Stimulated activated CD4-positive, alpha-beta T cell treated with anti-CD3 and anti-CD28 coated beads, Interleukin-12 subunit alpha, Interleukin-12 subunit beta, amount 100 ng/mL, for 24 hours (primary cell): ENCODE results near the gene HMCES.
"Not testable (repeated sequence)": the region's sequence is repeated elsewhere in the genome, so short reads cannot be mapped to it uniquely, and the experiment has no call there.

ENCODE experiments used
- DNase-seq, 2 experiments: peaks; one replicate each; pipeline ENCODE4 v3.0.0-alpha.2; 2020; ENCODE audit warnings: low read depth in 2 of 2

The HMCES gene

DNA sequence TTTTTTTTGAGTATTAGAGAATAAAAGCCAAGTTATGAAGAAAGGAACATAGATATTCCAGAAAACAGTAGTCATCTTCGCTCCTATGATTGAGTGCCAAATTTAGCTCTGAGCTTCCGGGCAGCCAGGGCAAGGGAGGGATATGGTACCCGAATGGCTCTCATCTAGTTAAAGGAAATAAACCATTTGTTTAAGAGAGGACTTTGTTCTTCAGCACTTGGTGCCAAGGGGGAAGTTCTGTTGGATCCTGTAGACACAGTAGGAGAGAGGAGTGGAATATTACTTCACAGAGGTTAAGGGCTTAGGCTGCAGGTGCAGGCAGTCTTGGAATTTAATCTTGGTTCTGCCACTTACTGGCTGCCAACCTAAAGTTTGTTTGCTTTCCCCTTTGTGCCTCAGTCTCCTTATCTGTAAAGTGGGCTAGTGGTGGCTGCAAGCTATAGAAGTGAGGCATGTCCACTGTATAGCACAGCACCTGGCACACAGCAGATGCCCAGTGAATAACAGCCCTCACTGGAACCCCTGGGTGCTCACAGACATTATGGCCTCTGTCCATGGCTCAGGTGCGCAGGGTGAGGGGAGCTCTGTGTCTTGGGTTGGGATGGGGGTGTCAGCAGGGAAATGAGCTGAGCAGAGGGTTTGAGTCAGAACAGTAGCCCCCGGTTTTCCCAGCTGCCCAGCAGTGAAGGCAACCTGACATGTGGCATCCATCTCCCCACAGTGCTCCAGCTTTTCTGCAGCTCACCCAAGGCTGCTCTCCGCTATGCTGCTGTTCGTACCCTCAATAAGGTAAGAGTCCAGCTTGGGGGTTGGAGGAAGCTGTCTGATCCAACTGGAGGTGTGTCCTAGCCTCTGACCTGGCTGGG, 18.8 kb upstream of the HMCES start:
- no peak for DNase-seq

- DNase-seq, result no peak
Observed at GRCh38 chr3:129260606-129261005, 18.1 kb upstream of the HMCES start.

DNA sequence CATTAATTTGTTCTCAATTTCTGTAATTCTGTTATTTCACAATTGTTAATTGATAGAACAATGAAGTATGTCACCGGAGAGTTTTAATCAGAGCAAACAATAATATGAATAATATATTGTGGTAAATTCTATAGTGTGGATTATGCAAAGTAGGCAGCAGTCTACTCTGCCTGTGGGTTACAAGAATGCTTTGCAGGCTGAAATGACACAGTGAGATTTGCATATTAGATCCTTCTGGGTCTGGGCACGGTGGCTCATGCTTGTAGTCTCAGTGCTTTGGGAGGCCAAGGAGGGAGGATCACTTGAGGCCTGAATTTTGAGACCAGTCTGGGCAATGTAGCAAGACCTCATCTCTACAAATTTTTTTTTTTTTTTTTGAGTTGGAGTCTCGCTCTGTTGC, 16.8 kb upstream of the HMCES start:
- no peak for DNase-seq

DNA sequence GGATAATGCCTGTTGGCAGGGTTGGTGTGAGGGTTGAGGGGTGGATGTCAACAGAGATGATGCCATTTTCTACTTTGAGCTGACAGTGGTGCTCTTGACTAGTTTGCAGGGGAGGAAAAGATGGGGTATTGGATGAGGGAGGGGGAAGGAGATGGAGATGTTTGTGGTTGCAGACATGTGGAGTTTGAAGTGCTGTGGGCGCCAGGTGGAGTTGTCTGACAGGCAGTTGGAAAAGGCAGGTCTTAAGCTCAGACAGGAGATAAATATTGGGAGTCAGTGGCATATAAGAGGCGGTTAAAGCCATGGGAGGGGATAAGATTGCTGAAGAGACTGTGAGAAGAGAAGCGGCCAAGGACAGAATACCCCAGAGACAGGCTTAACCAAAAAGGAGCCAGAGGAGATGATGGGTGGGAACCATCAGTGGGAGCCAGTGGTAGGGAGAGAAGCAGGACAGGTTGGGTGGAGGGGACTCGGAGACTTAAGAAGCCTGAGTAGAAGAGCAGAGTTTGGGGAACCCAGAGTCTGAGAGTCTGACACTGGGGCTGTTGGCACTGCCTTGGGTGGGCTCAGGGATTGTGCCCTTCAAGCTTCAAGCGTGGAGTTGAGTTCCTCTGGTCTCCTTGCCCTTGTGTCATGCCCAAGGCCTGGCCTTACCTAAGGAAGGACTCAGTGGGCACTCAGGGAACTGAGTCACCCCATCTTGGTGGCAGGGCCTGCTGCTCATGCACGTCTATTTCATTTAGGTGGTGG, 15.3 kb upstream of the HMCES start:
- no peak for DNase-seq

- DNase-seq, result not testable (repeated sequence)
Observed at GRCh38 chr3:129264994-129265393, 13.7 kb upstream of the HMCES start.

DNA sequence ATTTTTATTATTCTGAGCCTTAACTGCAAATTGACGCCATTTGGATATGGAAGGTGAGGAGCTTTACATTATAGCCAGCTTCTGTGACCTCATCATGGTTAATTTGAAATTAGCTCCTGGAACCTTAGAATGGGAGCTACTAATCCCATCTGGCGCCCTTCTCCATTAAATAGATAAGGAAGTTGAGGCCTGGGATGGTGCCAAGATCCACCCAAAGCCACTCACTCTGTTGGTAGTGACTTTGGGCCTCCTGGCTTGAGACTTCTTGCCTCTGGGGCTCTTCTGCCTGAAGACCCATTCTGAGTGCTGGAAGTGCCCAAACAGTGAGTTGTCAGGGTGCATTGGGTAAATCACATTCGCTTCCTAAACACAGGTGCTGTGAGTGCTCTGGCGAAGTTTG, 12.0 kb upstream of the HMCES start:
- DNase-seq, result no peak

- DNase-seq, result no peak
Observed at GRCh38 chr3:129268396-129268795, 10.3 kb upstream of the HMCES start.

DNA sequence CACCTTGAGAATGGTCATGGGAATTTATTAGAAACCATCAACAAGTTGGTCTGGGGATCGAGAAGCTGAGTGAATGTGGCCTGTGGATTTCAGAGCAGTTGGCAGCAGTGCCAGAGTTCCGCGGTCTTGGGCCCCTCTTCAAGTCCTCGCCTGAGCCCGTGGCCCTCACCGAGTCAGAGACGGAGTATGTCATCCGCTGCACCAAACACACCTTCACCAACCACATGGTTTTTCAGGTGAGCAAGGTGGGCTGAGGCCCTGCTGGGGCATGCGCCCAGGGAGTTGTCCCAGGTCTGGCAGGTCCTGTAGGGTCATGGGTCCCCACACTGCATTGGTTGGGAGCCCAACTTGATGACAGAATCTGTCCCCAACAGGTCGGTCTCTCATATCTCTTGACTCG, 7.0 kb upstream of the HMCES start:
- DNase-seq, result no peak

- DNase-seq, result no peak
Observed at GRCh38 chr3:129276385-129276784, 2.3 kb upstream of the HMCES start.

DNA sequence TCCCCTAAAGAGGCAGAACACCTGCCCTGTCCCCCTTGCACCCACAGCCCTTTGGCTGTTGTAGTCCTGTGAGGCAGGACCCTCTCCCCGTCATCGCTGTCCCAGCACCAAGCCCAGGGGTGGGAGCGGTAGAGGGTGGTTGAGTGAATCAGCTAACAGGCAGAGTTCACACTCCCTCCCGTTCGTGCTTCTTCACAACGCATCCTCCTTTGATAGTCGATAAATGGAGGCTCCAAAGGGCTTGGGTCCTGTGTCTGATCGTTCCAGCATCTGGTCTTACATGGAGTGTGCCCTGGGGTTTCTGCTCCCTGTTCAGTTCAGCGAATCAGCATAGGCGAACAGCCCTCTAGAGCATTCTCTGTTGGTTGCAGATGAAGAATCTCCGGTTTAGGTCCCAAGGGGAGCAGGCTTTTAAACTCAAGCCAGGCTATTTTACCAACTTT, 820 bp upstream of the HMCES start:
- DNase-seq, result no peak

DNA sequence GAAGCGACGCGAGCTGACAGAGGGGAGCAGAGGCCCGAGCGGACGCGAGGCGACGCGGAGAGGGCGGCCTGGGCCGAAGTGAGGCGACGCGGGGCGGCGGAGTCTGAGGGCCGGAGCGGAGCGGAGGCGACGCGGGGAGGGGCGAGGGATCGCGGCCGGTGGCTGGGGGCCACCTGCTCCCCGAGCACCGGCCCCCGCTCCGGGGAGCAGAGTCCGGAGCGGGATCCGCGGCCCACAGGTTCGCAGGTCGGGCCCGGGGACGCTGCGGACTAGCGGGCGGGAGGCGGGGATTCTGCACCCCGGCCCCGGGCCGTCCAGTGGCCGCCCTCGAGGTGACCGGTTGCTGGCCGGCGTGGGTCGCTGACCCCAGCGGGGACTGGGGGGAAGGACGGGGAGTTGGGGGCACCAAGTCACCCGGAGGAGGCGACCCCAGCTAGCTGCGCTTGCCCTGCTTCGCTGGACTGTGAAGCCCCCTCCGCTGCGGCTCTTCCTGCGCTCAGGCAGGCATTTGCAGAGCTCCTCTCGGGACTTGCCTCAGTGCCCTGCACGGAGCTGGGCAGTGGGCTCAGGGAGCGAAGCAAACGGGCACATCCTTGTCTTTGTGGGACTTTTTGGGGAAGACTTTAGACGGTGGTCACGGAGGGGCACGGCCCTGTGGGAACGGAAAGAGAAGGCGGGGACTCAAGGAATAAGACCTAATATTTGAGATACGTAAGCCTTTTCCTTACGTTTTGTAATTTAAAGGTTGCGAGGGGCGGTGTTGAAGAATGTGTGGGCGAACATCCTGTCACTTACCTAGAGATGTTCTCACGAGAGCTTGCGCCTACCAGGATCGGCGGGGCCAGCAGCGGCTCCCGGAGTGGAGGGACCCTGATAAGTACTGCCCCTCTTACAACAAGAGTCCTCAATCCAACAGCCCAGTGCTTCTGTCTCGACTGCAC, 566 bp downstream of the HMCES start:
- peak; percentile 20 to 55 for DNase-seq

- DNase-seq, result no peak
Observed at GRCh38 chr3:129280183-129280582, 1.5 kb downstream of the HMCES start.

- DNase-seq, result no peak
Observed at GRCh38 chr3:129281726-129282125, 3.1 kb downstream of the HMCES start.

DNA sequence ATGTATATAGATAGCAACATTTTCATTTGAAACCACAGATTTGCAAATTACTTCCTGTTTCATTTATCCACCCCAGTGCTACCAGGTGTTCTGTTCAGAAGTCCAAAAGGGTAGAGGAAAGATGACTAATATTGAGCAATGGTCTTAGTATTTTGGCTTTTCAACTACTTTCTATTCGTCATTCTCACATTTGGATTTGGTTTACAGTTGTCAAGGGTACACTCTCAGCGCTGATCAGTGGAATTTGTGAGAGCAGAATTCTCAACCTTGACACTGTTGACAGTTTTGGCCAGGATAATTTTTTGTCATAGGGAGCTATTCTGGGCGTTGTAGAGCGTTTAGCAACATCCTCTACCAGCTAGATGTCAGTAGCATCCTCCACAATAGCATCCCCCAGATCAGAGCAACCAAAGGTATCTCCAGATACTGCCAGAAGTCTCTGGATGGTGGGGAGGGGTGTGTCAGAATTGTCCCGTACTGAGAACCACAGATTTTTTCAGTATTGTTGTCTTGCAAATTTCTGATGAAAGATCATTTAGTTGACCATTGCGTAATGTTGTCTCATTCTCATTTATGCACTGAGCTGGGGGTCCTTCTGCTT, 4.2 kb downstream of the HMCES start:
- no peak for DNase-seq

DNA sequence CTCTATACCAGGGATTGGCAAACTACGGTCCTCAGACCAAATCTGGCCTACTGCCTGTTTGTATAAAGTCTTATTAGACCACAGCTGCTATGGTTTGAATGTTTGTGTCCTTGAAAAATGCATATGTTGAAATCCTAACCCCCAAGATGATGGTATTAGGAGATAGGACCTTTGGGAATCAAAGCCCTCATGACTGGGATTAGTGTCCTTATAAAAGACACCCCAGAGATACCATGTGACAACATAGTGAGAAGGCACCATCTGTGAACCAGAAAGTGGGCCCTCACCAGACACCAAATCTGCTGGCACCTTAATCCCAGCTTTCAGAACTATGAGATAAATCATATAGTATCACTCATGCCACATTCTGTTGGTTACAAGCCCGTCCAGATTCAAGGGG, 7.4 kb downstream of the HMCES start:
- no peak for DNase-seq

- no peak for DNase-seq
Observed at GRCh38 chr3:129288446-129288845, 9.8 kb downstream of the HMCES start.

- DNase-seq, result no peak
Observed at GRCh38 chr3:129289201-129289921, 10.7 kb downstream of the HMCES start.

GRCh38 chr3:129291236-129291886, 12.7 kb downstream of the HMCES start:
- no peak for DNase-seq

DNA sequence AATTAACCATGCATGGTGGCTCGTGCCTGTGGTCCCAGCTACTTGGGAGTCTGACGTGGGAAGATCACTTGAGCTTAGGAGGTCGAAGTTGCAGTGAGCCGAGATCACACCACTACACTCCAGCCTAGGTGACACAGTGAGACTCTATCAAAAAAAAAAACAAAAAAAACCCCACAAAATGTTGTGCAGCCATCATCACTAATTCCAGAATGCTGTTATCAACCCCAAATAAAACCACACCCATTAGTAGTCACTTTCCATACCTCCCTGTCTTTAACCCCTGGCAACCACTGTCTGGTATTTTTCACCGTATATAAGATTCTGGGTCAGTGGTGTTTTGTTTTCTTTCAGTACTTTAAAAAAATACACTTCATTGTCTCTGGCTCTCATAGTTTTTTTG, 16.6 kb downstream of the HMCES start:
- no peak for DNase-seq
